Ovary (tissue), 9 donors: ENCODE results near the gene ATF2. TPM values are rescaled to one million over a fixed set of nuclear protein-coding genes. Genes with fewer than 3 reads are reported as not detected.
"Not testable (repeated sequence)": the region's sequence is repeated elsewhere in the genome, so short reads cannot be mapped to it uniquely, and the experiment has no call there.

ENCODE experiments used
- DNase-seq, 5 donors: peaks; one replicate each; pipeline ENCODE4 v3.0.0-alpha.2; 2019 to 2020
- H3K27ac ChIP-seq, 2 donors: fragments of 200-600 bp; one replicate each; pipeline versions ENCODE4 v1.5.1 to v1.8.0; 2019 to 2022
- H3K27me3 ChIP-seq: fragments of 200-600 bp; one replicate; pipeline ENCODE4 v1.8.0; 2022
- H3K36me3 ChIP-seq: fragments of 200-600 bp; sonication (generic); one replicate; pipeline ENCODE4 v1.5.1; 2019
- H3K4me1 ChIP-seq: one replicate; pipeline ENCODE4 v1.8.1; 2013; ENCODE audit warnings: mild to moderate bottlenecking, moderate library complexity; ENCODE audit not compliant: insufficient read depth
- H3K4me3 ChIP-seq: fragments of 200-600 bp; sonication (generic); one replicate; pipeline ENCODE4 v1.5.1; 2017
- H3K9me3 ChIP-seq, 2 donors: fragments of 200-600 bp in 1 of 2; sonication (generic) in 1 of 2; one replicate each; pipeline versions ENCODE4 v1.5.1 to v1.8.1; 2013 to 2019; ENCODE audit warnings: mild to moderate bottlenecking in 1 of 2, moderate library complexity in 1 of 2
- EP300 ChIP-seq: sonication (generic); formaldehyde crosslinking; IDR thresholded peaks from one replicate; pipeline ENCODE4 v1.6.1; 2017; ENCODE audit warnings: antibody characterized with exemption
- POLR2A ChIP-seq: fragments of 450-650 bp; IDR thresholded peaks from one replicate; pipeline ENCODE4 v1.6.1; 2017; ENCODE audit warnings: antibody characterized with exemption, mild to moderate bottlenecking, moderate library complexity
- WGBS, 3 donors: extraction: QIAGEN DNeasy Blood & Tissue Kit in 1 of 3; methylation state at CpG; one replicate each; pipeline versions ENCODE4 v1.1.5 to v1.1.7; 2013 to 2017; 5-methylcytosine and 5-hydroxymethylcytosine counted together
- intact Hi-C, 4 donors: fragments of 100-400 bp; cut with DNase I; formaldehyde crosslinking; loops; one replicate each; pipeline versions ENCODE4 v1.11.0 to v1.15.1; 2022 to 2023
- polyA plus RNA-seq, 2 donors: library from polyadenylated mRNA; stranded (reverse); fragments of 200-250 nt in 1 of 2; fragments of 350-450 nt in 1 of 2; fragmentation: Illumina TruSeq in 1 of 2; extraction: RNeasy Lipid Tissue Mini Kit (QIAGEN cat#74804) in 1 of 2; gene quantifications; one replicate each; pipeline ENCODE4 v1.2.3, GENCODE V29; 2013 to 2014
- total RNA-seq, 7 donors: library from RNA; depleted of rRNA in 2 of 7; stranded (reverse); fragments of >200 nt in 2 of 7; fragmentation: NEBNext Ultra II Directional in 3 of 7; extraction: Animal tissue kit (Norgen Biotek cat#: 25700) in 3 of 7; gene quantifications; one replicate each; pipeline versions ENCODE4 v1.1.0 to v1.2.4, GENCODE V29; 2016 to 2023
- TF ChIP-seq, protein P1 (sequence below), 3 donors: fragments of 450-650 bp in 2 of 3; fragments of 200-600 bp in 1 of 3; IDR thresholded peaks; one replicate each; pipeline versions ENCODE4 v1.5.1 to v1.8.0; 2016 to 2022; ENCODE audit warnings: antibody characterized with exemption in 3 of 3, mild to moderate bottlenecking in 1 of 3
- donor health status: DM: no; HTN: no; CAD: no; lungs with moderate emphysema.
- donor health status: DM: no; HTN: no; CAD: no.
- donor health status: Bipolar disorder and iron deficiency.
- donor health status: DM: yes; HTN: yes; CAD: no.
- donor health status: DM: no; HTN: no; CAD: no.
- donor health status: DM: yes; HTN: yes; CAD: no.

ATF2 gene
- total and polyA plus RNA-seq, 9 donors: 21.4 to 69.8 (median 54.5) TPM

DNA sequence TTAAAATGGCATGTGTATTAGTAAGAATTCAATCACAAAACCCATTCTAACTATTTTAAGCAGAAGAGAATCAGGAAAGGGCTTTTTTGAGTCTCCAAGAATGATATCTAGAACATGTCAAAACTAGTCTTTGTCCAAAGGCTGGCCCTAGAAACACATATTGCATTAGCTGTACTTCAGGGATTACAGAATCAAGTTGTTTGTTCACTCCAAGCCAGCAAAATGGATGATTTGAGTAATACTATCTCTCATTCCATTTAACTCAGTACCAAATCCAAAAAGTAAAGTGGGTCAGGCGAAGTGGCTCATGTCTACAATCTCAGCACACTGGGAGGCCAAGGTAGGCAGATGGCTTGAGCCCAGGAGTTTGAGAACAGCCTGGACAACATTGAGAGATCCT is 41.3 kb downstream of the ATF2 start:
- 96 to 100% (median 97%) methylated on average over 1 of the region's 1 CpG for WGBS, 3 donors

DNA sequence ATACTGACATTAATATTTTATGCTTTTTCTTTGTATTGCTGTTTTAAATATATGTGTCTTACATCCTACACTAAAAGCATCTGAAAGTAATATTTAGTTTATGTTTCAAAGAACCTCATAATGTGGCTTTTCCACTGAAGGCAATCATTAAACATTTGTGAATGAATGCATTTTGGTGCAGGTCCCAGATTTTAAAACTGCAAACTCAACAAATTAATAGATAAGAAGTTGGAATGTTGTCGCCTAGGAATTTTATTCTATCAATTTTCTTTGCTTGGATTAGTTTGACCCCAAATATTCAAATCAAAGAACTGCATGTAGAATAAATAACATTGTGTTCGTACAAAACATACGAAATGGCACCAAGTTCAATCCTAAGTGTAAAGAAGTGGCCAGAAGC is 44.7 kb downstream of the ATF2 start:
- H3K36me3 ChIP-seq: no peaks in the 10 kb centered on the region
- TF ChIP-seq EP300: no peak
- no peak for TF ChIP-seq POLR2A
- H3K4me3 ChIP-seq: no peak overlapping the region
- WGBS, 3 donors: 38 to 74% (median 57%) methylated on average over 3 of the region's 3 CpGs
- no peaks in the 10 kb centered on the region for H3K9me3 ChIP-seq
- no peaks in the 10 kb centered on the region for H3K4me1 ChIP-seq
- no peak overlapping the region for H3K27ac ChIP-seq
- intact Hi-C loops: no loop called here
- H3K27me3 ChIP-seq: no peaks in the 10 kb centered on the region
- no peak for DNase-seq

More for the DNA sequence above, 41.3 kb downstream of the ATF2 start:
- Histone ChIP-seq H3K27ac (no peak overlapping the region), H3K4me1 (no peaks in the 10 kb centered on the region), H3K36me3 (no peaks in the 10 kb centered on the region), H3K9me3 (no peaks in the 10 kb centered on the region), H3K4me3 (no peak overlapping the region), H3K27me3 (no peaks in the 10 kb centered on the region)
- DNase-seq: no peak
- intact Hi-C loops: no loop called here
- TF ChIP-seq POLR2A: no peak
- TF ChIP-seq, protein P1, sequence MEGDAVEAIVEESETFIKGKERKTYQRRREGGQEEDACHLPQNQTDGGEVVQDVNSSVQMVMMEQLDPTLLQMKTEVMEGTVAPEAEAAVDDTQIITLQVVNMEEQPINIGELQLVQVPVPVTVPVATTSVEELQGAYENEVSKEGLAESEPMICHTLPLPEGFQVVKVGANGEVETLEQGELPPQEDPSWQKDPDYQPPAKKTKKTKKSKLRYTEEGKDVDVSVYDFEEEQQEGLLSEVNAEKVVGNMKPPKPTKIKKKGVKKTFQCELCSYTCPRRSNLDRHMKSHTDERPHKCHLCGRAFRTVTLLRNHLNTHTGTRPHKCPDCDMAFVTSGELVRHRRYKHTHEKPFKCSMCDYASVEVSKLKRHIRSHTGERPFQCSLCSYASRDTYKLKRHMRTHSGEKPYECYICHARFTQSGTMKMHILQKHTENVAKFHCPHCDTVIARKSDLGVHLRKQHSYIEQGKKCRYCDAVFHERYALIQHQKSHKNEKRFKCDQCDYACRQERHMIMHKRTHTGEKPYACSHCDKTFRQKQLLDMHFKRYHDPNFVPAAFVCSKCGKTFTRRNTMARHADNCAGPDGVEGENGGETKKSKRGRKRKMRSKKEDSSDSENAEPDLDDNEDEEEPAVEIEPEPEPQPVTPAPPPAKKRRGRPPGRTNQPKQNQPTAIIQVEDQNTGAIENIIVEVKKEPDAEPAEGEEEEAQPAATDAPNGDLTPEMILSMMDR (IDR thresholded peaks at IDR 0.05): no peak
- TF ChIP-seq EP300: no peak

DNA sequence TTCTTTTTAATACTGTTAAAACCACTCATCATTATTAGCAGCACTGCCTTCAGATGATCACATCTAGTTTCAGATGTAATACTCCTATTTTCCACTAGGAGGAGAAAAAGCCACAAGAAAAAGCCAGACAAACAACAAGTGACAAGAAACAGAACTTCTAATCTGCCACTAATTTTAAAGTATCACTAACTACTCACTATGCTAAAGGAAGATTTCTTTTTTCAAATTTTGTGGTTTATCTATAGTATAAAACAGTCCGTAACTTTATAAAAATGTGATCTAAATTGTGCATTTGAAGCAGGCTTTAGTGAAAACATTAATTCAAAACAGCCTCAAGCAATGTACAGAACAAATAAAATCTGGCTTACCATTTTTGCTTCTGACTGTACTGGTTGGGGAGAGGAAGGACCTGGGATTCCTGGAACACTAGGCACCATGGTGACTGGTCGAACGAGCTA is 56.8 kb downstream of the ATF2 start:
- 90 to 94% (median 91%) methylated on average over 3 of the region's 3 CpGs for WGBS, 3 donors
- Histone ChIP-seq H3K27me3 (no peaks in the 10 kb centered on the region), H3K4me3 (no peak overlapping the region), H3K27ac (no peak overlapping the region), H3K36me3 (no peaks in the 10 kb centered on the region), H3K4me1 (no peaks in the 10 kb centered on the region), H3K9me3 (no peaks in the 10 kb centered on the region)
- DNase-seq: no peak
- intact Hi-C loops: no loop called here
- TF ChIP-seq, protein P1 (IDR thresholded peaks at IDR 0.05): peak; percentile 35 to 46 (median 43)
- TF ChIP-seq EP300: no peak
- no peak for TF ChIP-seq POLR2A

DNA sequence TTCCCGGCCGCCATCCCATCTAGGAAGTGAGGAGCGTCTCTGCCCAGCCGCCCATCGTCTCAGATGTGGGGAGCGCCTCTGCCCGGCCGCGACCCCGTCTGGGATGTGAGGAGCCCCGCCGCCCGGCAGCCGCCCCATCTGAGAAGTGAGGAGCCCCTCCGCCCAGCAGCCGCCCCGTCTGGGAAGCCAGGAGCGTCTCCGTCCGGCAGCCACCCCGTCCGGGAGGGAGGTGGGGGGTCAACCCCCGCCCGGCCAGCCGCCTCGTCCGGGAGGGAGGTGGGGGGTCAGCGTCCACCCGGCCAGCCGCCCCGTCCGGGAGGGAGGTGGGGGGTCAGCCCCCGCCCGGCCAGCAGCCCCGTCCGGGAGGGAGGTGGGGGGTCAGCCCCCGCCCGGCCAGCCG is 59.9 kb downstream of the ATF2 start:
- H3K27me3 ChIP-seq, H3K9me3 ChIP-seq, H3K4me1 ChIP-seq, H3K27ac ChIP-seq, H3K36me3 ChIP-seq, H3K4me3 ChIP-seq, DNase-seq, intact Hi-C loops: not testable (repeated sequence)
- 96 to 99% (median 98%) methylated on average over 14 to 39 of the region's 39 CpGs for WGBS, 3 donors

DNA sequence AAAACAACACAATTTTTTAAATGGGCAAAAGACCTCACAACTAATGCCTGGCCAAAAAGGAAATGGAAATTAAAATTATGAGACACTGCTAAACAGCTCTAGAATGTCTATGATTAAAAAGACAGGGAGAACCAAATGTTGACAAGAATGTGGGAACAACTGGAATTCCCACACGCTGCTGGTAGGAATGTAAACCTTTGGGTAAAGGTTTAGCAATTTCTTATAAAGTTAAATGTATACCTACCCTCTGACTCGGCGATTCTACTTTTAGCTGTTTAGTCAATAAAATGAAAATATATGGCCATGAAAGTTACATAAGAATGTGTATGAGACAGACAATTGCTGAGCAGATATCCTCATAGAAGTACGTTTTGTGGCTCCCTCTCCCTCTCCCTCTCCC is 60.9 kb downstream of the ATF2 start:
- Histone ChIP-seq H3K27ac (no peak overlapping the region), H3K4me1 (no peaks in the 10 kb centered on the region), H3K36me3 (no peaks in the 10 kb centered on the region), H3K4me3 (no peak overlapping the region), H3K27me3 (no peaks in the 10 kb centered on the region), H3K9me3 (no peaks in the 10 kb centered on the region)
- intact Hi-C loops: no loop called here
- WGBS, 3 donors: 82 to 85% (median 84%) methylated on average over 4 of the region's 4 CpGs
- DNase-seq: no peak
- TF ChIP-seq EP300 (no peak), POLR2A (no peak)
- TF ChIP-seq, protein P1 (IDR thresholded peaks at IDR 0.05): no peak
